ENCODE results near the gene C1orf56.
"Not testable (repeated sequence)": the region's sequence is repeated elsewhere in the genome, so short reads cannot be mapped to it uniquely, and the experiment has no call there.

Gene C1orf56

GRCh38 chr1:151065089-151065645 lies 17.6 kb downstream of the C1orf56 start:
- no peak overlapping the region for H3K27ac ChIP-seq
- TF ChIP-seq ZFX (IDR thresholded peaks at IDR 0.05): no peak
- no peak for TF ChIP-seq CTCF (conservative IDR thresholded peaks at IDR 0.05)

GRCh38 chr1:151067185-151067584 lies 19.6 kb downstream of the C1orf56 start:
- no peak overlapping the region for H3K27ac ChIP-seq
- no peak for TF ChIP-seq ZFX (IDR thresholded peaks at IDR 0.05)
- no peak for TF ChIP-seq CTCF (conservative IDR thresholded peaks at IDR 0.05)

GRCh38 chr1:151069103-151069486 lies 21.5 kb downstream of the C1orf56 start:
- H3K27ac ChIP-seq: peak overlapping the region; percentile 93; the same call in 1 of the 2 replicates
- no peak for TF ChIP-seq ZFX (IDR thresholded peaks at IDR 0.05)
- no peak for TF ChIP-seq CTCF (conservative IDR thresholded peaks at IDR 0.05)

GRCh38 chr1:151070474-151071276 lies 23.1 kb downstream of the C1orf56 start, which contains the start of gene GABPB2:
Gene GABPB2, plus strand, starts transcription at chr1:151070761. Its CDS starts 17,429 bp downstream, at chr1:151088190.
- no peak for TF ChIP-seq ZFX (IDR thresholded peaks at IDR 0.05)
- TF ChIP-seq CTCF (conservative IDR thresholded peaks at IDR 0.05): peak; percentile 99
- H3K27ac ChIP-seq: peak within 1 kb of the TSS; percentile 93

GRCh38 chr1:151072224-151072623 lies 24.7 kb downstream of the C1orf56 start:
- TF ChIP-seq CTCF (conservative IDR thresholded peaks at IDR 0.05): no peak
- TF ChIP-seq ZFX (IDR thresholded peaks at IDR 0.05): no peak
- H3K27ac ChIP-seq: no peak overlapping the region

GRCh38 chr1:151085953-151086559 lies 38.5 kb downstream of the C1orf56 start:
- H3K27ac ChIP-seq: no peak overlapping the region
- TF ChIP-seq ZFX (IDR thresholded peaks at IDR 0.05) (no peak), CTCF (conservative IDR thresholded peaks at IDR 0.05) (no peak)

GRCh38 chr1:151097426-151097825 lies 49.9 kb downstream of the C1orf56 start:
- H3K27ac ChIP-seq: not testable (repeated sequence)

All from C4-2B (cell line).